ENCODE results near the gene PDXP.

Gene PDXP

DNA sequence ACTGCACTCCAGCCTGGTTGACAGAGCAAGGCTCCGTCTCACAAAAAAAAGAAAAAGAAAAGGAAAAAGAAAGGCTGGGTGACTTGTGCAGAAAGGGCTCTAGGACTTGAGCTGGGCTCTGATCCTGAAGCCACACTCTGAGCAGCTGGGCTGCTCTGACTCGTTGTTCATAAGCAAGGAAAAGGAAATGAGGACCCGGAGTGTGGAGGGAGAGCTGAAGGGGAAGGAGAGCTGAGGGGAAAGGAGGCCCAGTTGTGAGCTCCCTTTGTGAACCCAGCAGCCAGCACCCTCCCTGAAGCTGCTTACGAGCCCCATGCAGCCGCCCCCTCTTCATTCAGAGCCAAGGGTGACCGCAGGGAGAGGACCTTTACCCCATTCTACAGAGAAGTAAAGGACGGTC, 31.4 kb upstream of the PDXP start:
- peaks cover 26% of the 10 kb centered on the region for H3K4me1 ChIP-seq
- TF ChIP-seq, protein P1, sequence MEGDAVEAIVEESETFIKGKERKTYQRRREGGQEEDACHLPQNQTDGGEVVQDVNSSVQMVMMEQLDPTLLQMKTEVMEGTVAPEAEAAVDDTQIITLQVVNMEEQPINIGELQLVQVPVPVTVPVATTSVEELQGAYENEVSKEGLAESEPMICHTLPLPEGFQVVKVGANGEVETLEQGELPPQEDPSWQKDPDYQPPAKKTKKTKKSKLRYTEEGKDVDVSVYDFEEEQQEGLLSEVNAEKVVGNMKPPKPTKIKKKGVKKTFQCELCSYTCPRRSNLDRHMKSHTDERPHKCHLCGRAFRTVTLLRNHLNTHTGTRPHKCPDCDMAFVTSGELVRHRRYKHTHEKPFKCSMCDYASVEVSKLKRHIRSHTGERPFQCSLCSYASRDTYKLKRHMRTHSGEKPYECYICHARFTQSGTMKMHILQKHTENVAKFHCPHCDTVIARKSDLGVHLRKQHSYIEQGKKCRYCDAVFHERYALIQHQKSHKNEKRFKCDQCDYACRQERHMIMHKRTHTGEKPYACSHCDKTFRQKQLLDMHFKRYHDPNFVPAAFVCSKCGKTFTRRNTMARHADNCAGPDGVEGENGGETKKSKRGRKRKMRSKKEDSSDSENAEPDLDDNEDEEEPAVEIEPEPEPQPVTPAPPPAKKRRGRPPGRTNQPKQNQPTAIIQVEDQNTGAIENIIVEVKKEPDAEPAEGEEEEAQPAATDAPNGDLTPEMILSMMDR (IDR thresholded peaks at IDR 0.05; ENCODE audit: low read depth, low read length) = no peak
- no peak for DNase-seq
- no peaks in the 10 kb centered on the region for H3K9me3 ChIP-seq
- peaks cover 6% of the 10 kb centered on the region for H3K36me3 ChIP-seq
- no peaks in the 10 kb centered on the region for H3K27me3 ChIP-seq
- no peak overlapping the region for H3K4me3 ChIP-seq (ENCODE audit: low read depth, low read length)

DNA sequence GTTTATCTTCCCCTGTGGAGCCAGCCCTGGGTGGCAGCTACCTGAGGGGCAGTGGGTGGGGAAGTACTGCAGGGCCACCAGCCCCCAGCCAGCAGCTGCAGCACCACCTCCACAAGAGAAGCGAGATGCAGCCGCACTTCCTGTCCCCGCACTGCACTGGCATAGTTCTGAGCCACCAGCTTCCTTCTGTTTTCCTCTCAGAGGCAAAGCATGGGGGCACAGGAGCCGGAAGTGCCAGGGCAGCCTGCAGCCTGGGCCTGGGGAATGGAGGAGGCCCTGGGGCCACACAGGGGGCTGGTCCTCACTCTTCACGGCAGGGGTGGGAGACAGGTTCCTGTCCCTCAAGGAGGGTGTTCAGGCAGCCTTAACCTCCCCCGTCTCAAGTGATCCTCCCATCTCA, 31.0 kb upstream of the PDXP start:
- Histone ChIP-seq H3K4me3 (ENCODE audit: low read depth, low read length) (no peak overlapping the region), H3K27me3 (no peaks in the 10 kb centered on the region), H3K9me3 (no peaks in the 10 kb centered on the region), H3K4me1 (peaks cover 28% of the 10 kb centered on the region), H3K36me3 (peaks cover 6% of the 10 kb centered on the region)
- TF ChIP-seq, protein P1 (IDR thresholded peaks at IDR 0.05; ENCODE audit: low read depth, low read length) = no peak
- DNase-seq = no peak

DNA sequence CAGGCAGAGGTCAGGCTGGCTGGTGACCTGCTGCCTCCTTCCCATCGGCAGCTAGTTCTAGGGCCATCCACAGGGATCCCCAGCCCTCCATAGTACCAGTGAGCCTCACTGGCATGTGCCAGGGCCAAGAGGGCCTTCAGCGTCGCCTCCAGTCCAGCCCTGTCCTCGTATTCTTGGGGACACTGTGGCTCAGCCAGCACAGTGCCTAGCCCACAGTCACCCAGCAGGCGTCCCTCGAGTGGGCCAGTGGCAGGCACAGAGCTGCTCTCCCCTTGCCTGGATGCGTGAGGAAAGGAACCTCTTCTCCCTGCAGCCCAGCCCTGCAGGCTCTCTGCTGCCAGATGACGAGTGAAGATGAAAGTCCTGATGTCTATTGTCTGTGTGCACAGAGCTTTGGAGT, 29.7 kb upstream of the PDXP start:
- H3K36me3 ChIP-seq = peaks cover 3% of the 10 kb centered on the region
- H3K27me3 ChIP-seq = no peaks in the 10 kb centered on the region
- TF ChIP-seq, protein P1 (IDR thresholded peaks at IDR 0.05; ENCODE audit: low read depth, low read length) = no peak

DNA sequence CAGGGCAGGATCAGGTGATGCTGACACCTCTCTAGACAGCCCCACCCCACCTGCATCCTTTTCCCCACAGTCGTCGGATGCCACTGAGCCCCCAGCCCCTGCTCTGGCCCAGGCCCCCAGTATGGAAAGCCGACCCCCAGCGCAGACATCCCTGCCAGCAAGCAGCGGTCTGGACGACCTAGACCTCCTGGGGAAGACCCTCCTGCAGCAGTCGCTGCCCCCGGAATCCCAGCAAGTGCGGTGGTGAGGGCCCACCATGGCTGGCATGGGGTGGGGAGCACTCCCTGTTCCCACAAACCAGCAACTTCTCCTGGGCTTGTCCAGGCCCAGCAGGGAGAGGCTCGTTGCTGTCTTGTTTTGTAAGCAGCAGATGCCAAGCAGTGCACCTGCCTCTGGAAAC, 28.6 kb upstream of the PDXP start:
- no peaks in the 10 kb centered on the region for H3K27me3 ChIP-seq
- H3K4me3 ChIP-seq (ENCODE audit: low read depth, low read length) = no peak overlapping the region
- H3K9me3 ChIP-seq = no peaks in the 10 kb centered on the region
- TF ChIP-seq, protein P1 (IDR thresholded peaks at IDR 0.05; ENCODE audit: low read depth, low read length) = no peak
- no peaks in the 10 kb centered on the region; the same call in none of the 2 replicates for H3K36me3 ChIP-seq
- no peak for DNase-seq
- peaks cover 41% of the 10 kb centered on the region for H3K4me1 ChIP-seq

More for the DNA sequence above, 29.7 kb upstream of the PDXP start:
- no peaks in the 10 kb centered on the region for H3K9me3 ChIP-seq
- H3K4me1 ChIP-seq = peaks cover 36% of the 10 kb centered on the region
- DNase-seq = no peak
- no peak overlapping the region for H3K4me3 ChIP-seq (ENCODE audit: low read depth, low read length)

DNA sequence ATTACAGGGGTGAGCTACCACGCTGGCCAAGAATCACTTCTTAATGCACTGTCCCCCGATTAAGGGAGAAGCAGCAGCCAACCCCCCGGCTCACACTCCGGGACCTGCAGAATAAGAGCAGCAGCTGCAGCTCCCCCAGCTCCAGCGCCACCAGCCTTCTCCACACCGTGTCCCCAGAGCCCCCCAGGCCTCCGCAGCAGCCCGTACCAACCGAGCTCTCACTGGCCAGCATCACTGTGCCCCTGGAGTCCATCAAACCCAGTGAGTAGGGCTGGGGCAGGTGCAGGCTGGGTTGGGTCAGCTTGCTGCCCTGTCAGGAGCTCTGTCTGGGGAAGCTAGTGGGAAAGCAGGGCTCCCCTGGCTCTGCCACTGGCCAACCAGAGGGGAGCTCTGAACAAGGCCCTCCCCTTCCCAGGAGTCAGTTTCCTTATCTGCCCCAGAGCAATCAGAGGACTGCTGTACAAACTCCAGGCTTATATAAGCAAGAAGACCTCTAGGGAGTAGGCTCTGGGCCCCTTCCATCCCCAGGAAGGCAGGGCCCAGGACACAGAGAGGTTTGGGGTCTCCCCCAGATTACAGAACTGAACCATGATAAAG, 27.6 kb upstream of the PDXP start:
- Histone ChIP-seq H3K27me3 (no peaks in the 10 kb centered on the region), H3K9me3 (no peaks in the 10 kb centered on the region), H3K36me3 (no peaks in the 10 kb centered on the region; the same call in 1 of the 2 replicates), H3K4me1 (peaks cover 46% of the 10 kb centered on the region), H3K4me3 (ENCODE audit: low read depth, low read length) (no peak overlapping the region)
- DNase-seq = peak; percentile 88
- TF ChIP-seq, protein P1 (IDR thresholded peaks at IDR 0.05; ENCODE audit: low read depth, low read length) = no peak

DNA sequence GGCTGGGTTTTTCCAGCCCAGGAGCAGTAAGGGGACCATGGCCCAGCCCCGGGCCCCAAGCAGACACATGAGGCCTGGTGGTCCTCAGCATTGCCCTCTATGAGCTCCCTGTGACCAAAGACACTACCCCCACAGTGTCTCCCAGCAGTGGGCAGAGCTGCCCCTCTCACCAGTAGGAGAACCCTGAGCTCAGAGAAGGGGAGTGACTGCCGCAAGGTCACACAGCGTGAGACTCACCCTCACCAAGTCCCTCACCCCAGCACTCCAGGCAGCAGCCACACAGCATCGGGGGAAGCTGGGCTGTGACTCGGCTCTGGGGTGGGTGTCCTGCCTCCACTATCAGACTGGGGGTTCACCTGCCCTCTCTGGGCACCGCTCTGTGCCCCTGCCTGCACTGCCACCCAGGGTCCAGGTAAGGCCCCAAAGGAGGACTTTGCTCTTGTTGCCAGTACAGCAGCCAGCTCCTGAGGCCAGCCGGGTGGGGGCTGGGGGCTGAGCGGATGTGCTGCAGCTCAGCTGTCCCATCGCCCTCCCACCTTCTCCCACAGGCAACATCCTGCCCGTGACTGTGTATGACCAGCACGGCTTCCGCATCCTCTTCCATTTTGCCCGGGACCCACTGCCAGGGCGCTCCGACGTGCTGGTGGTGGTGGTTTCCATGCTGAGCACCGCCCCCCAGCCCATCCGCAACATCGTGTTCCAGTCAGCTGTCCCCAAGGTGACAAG, 26.9 kb upstream of the PDXP start:
- TF ChIP-seq, protein P1 (IDR thresholded peaks at IDR 0.05; ENCODE audit: low read depth, low read length) = no peak
- H3K4me1 ChIP-seq = peaks cover 46% of the 10 kb centered on the region
- no peaks in the 10 kb centered on the region for H3K9me3 ChIP-seq
- H3K36me3 ChIP-seq = no peaks in the 10 kb centered on the region; the same call in 1 of the 2 replicates
- no peaks in the 10 kb centered on the region for H3K27me3 ChIP-seq
- no peak overlapping the region for H3K4me3 ChIP-seq (ENCODE audit: low read depth, low read length)
- DNase-seq = no peak

Measured in BE2C (cell line).